Measurements from ENCODE around the gene RPA1.

RPA1 gene

DNA sequence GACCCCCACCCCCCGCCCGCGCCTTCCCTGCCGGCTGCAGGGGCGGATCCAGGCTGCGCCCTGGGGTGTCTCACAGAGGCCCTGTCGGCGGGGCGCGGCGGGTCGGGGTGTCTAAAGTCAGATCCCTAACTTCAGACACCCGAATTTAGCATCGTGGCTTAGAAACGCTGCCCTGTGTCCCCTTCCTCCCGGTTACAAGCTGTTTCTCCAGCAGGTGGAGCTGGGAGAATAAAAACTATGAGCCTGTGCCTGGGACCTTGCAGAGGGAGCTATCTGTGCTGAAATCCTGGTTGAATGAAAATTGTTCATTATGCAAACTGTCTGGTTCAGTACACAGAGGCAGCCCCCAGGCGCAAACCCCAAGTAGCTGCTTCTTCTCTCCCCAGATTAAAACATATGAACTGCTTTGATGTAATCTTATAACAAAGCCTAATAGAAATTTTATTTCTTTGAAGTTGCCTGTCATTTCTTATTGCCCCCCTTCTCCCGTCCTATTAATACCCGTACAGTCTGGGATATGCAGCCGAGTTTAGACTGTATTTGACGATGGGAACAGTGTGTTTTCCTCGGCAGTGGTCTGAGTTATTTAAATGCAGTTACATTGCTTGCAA is 79.0 kb downstream of the RPA1 start:
- DNase-seq (ENCODE audit: low read depth in 2 of 2) = no peak

- DNase-seq (ENCODE audit: low read depth in 2 of 2) = no peak
Observed at GRCh38 chr17:1909985-1910384, 80.2 kb downstream of the RPA1 start.

- DNase-seq (ENCODE audit: low read depth in 2 of 2) = no peak
Observed at GRCh38 chr17:1912146-1912545, 82.3 kb downstream of the RPA1 start.

- DNase-seq (ENCODE audit: low read depth in 2 of 2) = no peak
Observed at GRCh38 chr17:1913702-1914101, 83.9 kb downstream of the RPA1 start.

DNA sequence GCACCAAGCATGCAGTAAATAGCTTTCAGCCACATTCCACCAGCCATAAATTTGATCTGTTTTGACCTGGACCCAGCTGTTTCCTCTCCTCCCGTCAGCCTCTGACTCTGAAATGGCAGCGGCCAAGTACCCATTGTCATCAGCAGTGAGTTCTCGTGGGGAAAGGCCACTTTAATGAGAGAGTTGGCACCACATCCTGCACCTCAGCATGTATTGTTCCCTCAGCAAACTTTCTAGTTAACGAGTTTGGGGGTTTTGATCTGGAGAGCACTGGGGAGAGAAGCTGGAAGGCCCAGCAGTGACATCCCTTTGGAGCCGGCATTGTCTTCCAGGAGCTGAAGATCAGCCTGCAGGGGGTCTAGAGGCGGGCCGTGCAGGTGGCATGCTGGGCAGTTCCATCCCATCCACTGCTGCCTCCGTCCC is 84.9 kb downstream of the RPA1 start:
- DNase-seq (ENCODE audit: low read depth in 2 of 2) = no peak

DNA sequence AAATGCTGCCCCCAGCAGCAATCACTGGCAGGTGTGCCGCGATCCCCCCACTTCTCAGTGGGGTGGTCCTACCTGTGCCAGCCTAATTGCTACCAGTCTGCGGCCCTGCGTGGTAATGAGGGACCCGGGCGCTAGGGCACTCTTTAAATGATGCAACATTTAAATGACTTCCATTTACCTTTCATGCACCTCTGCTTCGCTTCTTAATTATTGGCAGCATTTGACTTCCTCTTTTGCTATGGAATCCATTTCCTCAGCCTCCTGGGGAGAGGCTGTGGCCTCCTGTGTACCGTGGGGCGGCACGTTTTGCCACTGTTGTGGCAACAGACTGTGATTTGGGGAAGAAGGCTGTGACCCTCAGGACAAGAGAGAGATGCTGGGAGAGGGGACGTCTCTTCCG is 86.1 kb downstream of the RPA1 start:
- no peak for DNase-seq (ENCODE audit: low read depth in 2 of 2)

DNA sequence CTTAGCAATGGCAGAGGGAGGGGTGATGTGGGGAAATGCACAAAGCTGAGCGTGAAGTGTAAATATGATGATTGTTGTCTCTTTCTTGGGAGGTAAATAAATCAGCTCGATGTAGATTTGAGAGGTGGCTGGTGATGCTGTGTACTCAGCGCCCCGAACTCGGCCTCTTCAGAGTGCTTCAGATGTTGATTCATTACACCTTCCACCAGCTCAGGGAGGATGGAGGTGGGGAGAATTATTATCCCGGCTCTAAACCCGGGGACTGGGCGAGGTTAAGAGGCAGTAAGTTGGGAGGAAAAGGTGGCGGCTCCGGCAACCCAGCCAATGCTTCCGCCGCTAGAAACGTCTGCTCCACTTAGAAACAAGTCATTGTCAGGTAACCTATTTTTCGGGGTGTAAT is 86.5 kb downstream of the RPA1 start:
- DNase-seq (ENCODE audit: low read depth in 2 of 2) = no peak

- no peak for DNase-seq (ENCODE audit: low read depth in 2 of 2)
Observed at GRCh38 chr17:1916963-1917715, 87.3 kb downstream of the RPA1 start.

DNA sequence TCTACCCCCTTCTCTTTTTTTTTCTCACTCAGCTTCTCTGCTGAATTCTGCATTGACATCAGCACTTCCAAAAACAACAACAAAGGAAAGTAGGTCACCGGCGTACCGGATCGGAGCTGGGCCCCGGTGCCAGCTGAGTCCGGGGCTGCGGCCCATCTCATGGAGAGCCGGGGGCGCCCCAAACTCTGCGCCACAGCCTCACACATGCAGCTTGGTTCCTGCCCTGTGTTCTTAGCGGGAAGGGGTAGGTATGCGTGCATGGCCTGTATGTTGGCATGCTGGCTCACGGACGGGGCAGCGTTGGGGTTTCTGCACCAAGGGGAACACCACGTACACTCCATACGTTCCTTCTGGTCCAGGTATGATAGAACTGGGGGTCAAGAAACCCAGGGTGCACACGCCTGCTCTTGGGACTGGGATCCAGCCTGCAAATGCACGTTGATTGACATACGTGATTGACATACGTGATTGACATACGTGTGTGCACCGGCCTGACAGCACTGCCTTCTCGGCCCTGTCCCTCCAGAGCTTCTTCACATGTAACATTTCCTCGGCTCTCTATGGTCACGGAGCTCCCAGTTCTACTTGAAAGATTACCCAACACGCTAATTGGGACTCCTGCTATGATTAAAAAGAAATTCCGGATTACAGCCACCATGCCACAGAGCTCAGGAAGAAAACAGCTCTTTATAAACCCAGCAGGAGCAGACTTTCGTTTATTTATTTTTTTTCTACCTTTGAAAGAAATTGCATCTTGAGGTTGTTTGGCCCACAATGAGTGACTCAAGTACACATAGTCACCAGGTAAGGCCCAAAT is 88.7 kb downstream of the RPA1 start:
- DNase-seq (ENCODE audit: low read depth in 2 of 2) = no peak

GRCh38 chr17:1919201-1919600 is 89.4 kb downstream of the RPA1 start:
- no peak for DNase-seq (ENCODE audit: low read depth in 2 of 2)

DNA sequence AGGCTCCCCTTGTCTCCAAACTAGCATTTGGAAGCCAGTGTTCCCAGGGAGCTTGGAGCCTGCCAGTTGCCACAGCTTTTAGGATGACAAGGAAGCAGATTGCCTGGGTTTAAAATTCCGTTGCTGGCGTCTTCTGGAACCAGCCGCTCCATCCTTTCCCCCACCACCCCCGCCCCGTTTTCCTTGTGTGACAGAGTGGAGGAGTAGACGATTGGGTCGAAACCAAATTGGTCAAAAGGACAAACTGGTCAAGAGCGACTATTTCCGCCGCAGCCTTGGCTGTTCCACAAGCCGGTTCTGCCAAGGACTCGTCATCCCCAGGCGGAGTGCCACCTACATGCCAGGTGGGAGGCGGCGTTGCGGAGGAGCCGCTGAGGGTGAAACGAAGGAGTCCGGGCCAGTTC is 91.1 kb downstream of the RPA1 start:
- no peak for DNase-seq (ENCODE audit: low read depth in 2 of 2)

DNA sequence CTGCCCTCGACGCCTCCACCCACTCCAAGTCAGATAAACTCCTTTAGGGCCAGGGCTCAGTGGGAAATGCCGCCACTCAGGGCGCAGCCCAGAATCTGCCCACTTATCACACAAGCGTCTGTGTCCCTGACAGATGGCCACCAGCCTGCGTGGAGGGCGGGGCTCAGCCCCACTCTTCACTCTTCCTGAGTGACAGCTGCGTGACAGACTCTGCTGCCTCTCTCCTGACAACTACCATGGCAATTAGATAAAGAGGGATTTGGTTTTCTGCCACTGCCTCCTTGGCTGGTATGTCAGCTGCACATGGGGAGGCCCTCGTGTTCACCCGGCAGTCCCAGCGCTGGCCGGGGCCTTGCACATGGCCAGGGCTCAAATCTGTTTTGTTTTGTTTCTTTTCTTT is 99.2 kb downstream of the RPA1 start:
- DNase-seq (ENCODE audit: low read depth in 2 of 2) = no peak

DNA sequence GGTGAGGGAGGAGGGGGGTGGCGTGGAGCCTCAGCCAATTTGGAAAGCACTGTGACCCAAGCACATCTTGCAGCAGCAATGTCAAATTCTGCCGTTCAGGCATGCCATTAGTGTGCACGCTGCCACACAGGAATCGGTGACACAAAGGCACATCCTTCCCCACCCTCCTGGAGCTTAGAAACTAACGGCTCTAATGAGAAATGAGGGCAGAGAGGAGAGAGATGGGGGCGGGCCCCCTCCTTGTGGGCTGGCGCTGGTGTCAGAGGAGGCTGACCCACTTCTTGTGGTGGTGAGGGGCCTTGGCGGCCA is 100.5 kb downstream of the RPA1 start:
- DNase-seq (ENCODE audit: low read depth in 2 of 2) = no peak

- no peak for DNase-seq (ENCODE audit: low read depth in 2 of 2)
Observed at GRCh38 chr17:1931844-1932579, 102.2 kb downstream of the RPA1 start.

DNA sequence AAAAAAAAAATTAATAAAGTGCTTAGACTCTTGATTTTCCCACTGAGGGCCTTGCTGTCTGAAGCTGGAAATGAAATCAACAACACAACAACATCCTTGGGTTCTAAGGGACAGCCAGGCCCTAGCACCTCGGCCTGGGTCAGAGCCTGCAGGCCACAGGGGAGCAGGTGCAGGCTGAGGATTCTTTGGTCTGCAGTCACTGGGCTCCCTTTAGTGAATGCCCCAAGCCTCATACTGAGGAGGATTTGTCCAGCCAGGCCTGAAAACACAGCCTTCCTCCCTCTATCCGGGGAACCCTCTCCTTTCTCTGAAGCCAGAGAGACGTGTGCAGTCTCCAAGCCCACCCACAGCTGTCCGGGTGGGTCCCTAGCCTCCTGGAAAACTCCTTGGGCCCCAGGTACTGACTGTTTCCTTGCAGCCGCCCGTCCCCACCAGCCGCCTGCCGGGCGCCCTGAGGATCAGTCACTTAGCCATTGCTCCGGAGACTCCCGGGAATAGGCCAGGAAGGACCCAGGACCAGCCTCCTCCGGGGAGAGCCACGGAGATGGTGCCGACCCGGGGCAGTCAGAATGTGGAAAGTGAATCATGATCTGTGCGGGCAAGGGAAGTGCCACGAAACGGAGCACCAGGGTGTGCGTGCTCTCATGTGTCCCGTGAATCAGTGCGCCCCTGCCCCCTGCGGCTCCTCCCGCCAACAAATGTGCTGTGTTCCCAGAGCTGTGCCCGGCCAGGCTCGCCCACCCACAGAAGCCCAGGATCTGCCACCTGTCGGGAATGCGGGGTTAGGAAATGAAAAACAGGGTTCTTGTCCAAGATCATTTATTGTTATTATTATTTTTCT is 104.3 kb downstream of the RPA1 start:
- no peak for DNase-seq (ENCODE audit: low read depth in 2 of 2)

GRCh38 chr17:1934901-1935300 is 105.1 kb downstream of the RPA1 start:
- DNase-seq (ENCODE audit: low read depth in 2 of 2) = no peak

GRCh38 chr17:1936766-1937165 is 107.0 kb downstream of the RPA1 start:
- DNase-seq (ENCODE audit: low read depth in 2 of 2) = no peak

- DNase-seq (ENCODE audit: low read depth in 2 of 2) = no peak
Observed at GRCh38 chr17:1937461-1937860, 107.7 kb downstream of the RPA1 start.

DNA sequence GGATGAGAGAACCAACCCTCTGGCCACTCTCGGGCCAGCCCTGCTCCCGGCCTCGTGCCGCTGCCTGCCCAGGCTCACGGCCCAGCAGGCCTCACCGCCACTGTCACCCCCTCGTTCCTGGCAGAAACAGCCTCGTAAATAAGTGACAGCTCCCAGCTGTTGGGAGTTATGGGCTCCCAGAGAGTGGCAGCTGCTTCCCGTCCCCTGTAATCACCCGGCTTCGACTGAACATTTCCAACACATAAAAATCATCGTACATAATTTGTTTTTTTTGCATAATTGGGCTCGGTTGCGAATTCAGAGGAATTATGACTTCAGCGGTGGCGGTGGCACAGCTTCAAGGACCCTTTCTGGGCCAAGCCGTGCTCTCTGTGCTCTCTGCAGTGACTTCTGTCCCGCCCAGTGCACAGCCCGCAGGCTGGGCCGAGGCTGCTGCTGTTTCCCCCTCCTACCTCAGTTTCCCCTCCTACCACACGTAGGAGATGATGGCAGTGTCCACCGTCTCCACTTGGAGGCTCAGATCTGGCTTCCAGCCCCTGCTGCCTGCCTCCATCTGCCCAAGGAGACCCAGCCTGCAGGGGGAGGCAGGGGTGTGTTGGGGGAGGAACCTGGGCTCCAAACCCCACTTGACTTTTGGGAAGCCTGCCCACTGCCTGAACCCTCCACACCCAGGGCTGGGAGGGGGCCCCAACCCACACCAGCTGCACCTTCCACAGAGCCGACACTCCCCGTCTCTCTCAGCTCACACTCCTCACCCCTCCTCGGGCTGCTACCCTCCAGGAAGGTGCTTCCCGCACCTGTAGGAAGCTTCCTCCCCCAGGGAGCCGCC is 110.4 kb downstream of the RPA1 start:
- DNase-seq (ENCODE audit: low read depth in 2 of 2) = no peak

- no peak for DNase-seq (ENCODE audit: low read depth in 2 of 2)
Observed at GRCh38 chr17:1940810-1941185, 111.0 kb downstream of the RPA1 start.

Measured in stimulated activated CD8-positive, alpha-beta memory T cell treated with anti-CD3 and anti-CD28 coated beads, Interleukin-15, amount 100 ng/mL, for 4 hours (primary cell).